GM12872 (cell line): ENCODE data around the gene CERKL.

Source experiments
- TF ChIP-seq, protein P1 (sequence below): IDR thresholded peaks from 3 replicates; pipeline ENCODE4 v1.5.1; 2011; ENCODE audit warnings: low read depth, mild to moderate bottlenecking, low read length, moderate library complexity; ENCODE audit not compliant: insufficient read depth

CERKL gene

DNA sequence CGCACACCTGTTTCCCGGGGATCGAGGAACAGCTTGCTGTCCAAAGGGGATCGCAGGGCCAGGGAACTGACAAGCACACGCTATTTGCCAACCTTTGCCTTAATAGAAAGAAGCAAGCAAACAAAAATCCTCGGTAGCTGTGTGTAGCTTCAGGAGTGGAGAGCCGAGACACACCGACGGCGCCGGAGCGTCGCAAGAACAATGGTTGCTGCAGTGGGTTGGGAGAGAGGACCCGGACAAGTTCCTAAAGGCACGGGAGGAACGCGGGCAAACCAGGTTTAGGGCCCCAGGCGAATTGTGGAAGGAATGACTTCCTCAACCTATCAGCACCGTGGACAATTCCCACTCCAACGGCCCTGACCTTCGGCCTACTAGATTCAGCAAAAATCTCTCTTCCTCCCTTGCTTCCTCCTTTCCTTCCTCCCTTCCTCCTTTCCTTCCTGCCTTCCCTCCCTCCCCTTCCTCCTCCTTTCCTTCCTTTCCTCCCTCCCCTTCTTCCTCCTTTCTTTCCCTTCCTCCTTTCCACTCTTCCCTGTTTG is 28.3 kb upstream of the CERKL start:
- TF ChIP-seq, protein P1, sequence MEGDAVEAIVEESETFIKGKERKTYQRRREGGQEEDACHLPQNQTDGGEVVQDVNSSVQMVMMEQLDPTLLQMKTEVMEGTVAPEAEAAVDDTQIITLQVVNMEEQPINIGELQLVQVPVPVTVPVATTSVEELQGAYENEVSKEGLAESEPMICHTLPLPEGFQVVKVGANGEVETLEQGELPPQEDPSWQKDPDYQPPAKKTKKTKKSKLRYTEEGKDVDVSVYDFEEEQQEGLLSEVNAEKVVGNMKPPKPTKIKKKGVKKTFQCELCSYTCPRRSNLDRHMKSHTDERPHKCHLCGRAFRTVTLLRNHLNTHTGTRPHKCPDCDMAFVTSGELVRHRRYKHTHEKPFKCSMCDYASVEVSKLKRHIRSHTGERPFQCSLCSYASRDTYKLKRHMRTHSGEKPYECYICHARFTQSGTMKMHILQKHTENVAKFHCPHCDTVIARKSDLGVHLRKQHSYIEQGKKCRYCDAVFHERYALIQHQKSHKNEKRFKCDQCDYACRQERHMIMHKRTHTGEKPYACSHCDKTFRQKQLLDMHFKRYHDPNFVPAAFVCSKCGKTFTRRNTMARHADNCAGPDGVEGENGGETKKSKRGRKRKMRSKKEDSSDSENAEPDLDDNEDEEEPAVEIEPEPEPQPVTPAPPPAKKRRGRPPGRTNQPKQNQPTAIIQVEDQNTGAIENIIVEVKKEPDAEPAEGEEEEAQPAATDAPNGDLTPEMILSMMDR: no peak

DNA sequence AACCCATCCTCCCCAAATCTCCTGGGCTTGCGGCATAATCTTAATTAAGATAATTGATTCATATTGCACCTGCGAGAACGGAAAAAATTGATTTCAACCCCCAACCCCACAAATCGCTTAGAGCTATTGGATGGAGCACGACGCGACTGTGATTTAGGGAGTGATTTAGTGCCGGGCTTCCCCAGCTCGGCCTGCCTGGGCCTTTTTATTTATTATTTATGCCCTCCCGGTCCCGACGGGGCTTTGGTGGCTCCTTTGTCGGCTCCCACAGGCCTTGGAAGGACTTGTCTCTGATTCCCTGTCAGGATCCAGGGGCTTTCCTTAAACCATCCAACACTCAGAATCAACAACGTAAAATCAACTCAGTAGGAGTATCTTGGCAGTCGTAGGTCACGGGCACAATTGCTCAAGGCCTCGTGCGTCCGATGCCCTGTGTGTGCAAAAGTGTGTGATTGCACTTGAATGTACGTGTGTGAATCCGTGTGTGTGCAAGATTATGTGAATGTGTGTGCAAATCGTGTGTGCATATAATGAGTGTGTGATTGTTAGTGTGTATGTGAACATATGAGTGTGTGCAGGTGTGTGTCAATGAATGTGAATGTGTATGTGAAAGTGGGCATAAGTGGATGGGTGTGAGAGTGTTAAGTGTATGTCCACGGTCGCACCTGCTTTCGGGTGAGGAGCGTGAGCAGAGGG is 27.7 kb upstream of the CERKL start:
- TF ChIP-seq, protein P1: no peak

DNA sequence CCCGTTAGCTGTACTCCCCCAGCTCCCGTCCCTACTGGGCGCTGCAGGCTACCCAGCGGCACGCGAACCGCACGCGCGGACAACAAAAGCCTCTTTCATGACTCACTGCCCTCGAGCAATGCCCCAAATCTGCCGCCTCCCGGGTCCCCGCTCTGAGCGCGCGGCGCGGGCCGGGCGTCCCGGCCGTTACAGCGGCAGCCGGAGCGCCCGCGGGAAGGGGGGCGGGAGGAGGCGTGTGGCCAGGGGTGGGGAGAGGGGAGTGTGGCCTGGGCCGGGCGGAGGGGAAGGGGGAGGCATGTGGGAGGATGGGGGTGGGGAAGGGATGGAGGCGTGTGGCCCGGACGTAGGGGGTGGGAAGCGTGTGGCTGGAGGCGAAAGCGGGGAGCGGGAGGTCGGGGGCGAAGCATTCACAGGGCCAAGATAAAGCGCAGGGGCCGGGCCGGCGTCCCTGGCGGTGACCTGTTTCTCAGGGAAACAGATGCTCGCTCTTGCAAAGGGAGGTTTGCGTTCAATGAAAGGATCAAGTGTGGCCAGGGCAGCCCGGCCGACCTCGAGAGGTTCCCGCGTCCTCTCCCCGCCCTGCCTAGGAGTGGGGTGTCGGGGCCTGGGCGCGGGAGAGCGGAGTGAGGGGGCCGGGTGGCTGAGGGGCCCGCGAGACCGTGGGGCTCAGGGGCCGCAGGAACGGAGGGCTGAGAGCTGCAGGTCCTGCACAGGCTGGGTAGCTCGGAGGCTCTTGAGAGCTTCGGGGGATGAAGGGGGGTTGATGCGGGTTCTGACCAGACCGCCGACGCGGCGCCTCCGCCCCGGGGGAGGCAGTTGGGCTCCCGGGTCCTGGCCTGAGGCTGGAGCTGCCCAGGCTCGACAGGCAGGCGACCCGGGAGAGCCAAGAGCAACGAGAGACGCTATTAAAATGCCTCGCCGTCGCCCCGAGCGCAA is 26.9 kb upstream of the CERKL start:
- TF ChIP-seq, protein P1: no peak

DNA sequence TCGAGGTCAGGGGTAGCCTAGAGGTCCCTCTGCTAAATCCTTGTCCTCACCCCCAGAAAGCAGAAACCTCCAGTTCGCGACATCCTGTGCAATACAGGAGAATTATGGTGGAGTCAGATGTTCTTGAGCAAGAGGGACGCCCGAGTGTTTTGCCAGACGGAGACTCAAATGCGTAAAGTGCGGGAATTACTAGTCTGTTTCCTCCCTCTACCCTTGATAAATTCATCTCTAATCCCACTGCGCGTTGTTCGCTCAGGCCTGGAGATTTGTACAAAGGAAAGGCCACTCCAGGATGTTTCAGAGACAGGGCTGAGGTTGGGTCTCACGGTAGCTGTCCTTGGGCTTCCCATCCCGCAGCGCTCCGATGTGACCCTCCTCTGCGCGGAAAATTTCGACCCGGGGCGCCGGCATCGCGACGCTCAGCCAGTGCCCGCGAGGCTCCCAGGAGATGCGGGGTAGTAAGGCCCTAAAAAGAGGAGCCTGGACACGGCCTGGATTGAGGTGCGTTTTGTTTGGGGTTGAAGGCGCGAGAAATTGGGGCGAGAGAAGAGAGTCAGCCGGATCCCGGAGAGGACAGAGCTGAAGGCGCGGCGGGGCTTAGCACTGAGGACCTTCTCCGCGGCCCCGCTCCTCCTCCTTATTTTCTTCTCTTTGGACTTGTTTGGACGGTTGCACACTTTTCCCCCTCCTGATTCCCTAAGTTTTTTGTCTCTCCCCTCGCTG is 26.1 kb upstream of the CERKL start:
- TF ChIP-seq, protein P1: no peak

DNA sequence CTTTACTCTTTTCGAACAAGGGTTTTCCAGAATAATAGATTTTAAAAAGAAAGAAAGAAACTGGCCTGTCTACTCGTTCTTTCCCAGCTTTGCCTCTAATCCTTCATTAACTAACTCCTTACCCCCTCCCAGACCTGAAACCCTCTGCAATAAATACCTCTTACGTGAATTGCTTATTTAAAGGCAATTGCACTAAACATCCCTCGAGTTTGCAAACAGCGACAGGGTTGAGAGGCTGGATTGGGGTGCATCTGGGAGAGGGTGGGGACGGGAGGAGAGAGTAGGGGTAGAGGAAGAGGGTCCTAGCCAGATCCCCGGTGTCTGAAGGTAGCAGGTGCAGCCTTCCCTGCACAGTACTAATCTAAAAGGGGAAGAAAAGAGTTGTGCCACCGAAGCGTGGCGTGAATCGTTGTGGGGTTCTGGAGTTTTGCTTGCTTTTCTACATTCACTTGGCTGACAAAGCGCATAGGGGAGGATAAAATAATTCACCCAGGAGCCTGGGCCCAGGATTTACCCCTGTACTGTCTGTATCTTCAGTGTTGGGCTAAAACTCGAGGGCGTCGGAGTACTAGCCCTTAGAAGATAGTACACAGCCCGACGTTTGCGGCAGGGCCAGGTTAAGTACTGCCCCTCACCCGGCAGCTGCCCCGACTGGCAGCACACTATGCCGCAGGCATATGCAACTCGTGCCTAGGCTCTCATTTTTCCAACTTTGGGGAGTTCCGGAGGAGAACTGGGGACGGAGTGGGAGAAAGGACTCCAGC is 25.3 kb upstream of the CERKL start:
- TF ChIP-seq, protein P1: no peak

DNA sequence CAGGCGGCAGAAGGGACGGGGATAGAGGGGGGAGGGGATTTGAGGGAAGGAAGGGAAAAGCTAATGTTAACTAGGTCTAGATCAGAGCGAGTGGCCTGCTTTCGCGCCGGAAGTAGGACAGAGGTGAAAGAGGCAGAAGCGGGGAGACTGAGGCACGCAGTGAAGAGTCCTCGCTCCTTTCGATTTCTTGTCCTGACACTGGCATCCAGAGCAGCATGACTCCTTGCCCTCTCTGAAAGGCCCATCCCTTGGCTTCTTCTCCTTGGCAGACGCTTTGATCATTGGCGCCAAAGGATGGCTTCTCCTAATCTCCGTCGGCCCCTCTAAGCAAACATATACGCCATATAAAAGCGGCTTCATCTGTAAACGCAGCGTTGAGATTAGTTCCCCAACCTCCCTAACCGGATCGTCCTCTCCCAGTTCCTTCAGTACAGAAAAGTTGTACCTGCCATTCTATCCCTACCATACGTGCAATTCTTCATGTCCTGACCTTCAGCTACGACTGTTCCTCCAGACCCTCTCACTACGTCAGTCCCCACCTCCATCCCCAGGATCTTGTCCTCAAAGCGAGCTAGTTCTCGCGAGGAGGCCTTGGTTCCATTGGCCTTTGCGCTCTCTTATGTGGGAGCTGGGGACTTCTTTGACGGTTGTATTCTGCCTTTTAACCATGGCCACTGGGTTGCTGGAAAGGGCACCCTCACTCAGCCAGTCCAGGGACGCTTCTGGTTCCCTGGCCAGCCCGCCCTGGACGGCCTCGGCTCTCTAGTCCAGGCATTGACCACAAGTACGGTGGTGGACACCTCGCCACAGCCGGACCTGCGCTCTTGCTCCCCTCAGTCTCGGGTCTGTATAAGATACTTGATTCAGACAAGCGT is 24.3 kb upstream of the CERKL start:
- TF ChIP-seq, protein P1: no peak
